Progenitor cell of endocrine pancreas (in vitro differentiated cells): Measurements from ENCODE around the gene KLB. TPM values are rescaled to one million over a fixed set of nuclear protein-coding genes. Genes with fewer than 3 reads are reported as not detected.
A peak's percentile ranks its signal among the peaks of the same experiment; 100 is the strongest.
"Not testable (repeated sequence)": the region's sequence is repeated elsewhere in the genome, so short reads cannot be mapped to it uniquely, and the experiment has no call there.

Experiments
- DNase-seq: peaks from one replicate; pipeline ENCODE4 v3.0.0; 2021; ENCODE audit warnings: low spot score; ENCODE audit not compliant: unreplicated experiment
- H3K27ac Mint-ChIP-seq: 2 replicates; pipeline ENCODE4 v1.8.0; 2021; ENCODE audit warnings: mild to moderate bottlenecking, moderate library complexity, mixed read lengths
- H3K27me3 Mint-ChIP-seq: 2 replicates; pipeline ENCODE4 v1.8.0; 2021; ENCODE audit warnings: mixed read lengths
- H3K36me3 Mint-ChIP-seq: 2 replicates; pipeline ENCODE4 v1.8.0; 2022; ENCODE audit warnings: mixed read lengths; ENCODE audit not compliant: insufficient read depth
- H3K4me1 Mint-ChIP-seq: 2 replicates; pipeline ENCODE4 v1.8.0; 2021; ENCODE audit warnings: low read depth, mixed read lengths
- H3K4me3 Mint-ChIP-seq: 2 replicates; pipeline ENCODE4 v1.8.0; 2021; ENCODE audit warnings: low read depth, mild to moderate bottlenecking, moderate library complexity, mixed read lengths
- H3K9me3 Mint-ChIP-seq: 2 replicates; pipeline ENCODE4 v1.8.0; 2021; ENCODE audit warnings: low read depth, mixed read lengths
- long read RNA-seq: library from polyadenylated mRNA; unstranded; transcript quantifications from one replicate; pipeline ENCODE4 v2.0.0, GENCODE V29; 2020
- total RNA-seq: library from RNA; stranded (reverse); gene quantifications from 2 replicates; pipeline ENCODE4 v1.2.1, GENCODE V29; 2021
- TF ChIP-seq, protein P1 (sequence below): fragments of 200-600 bp; sonication (generic); IDR thresholded peaks from one replicate; pipeline ENCODE4 v1.5.0; 2021; ENCODE audit warnings: antibody characterized with exemption, mild to moderate bottlenecking; ENCODE audit not compliant: unreplicated experiment

Gene KLB
- total RNA-seq, result 0.36 and 0.43 TPM in 2 replicates
- long read RNA-seq, full-length matches to known transcripts, result 2 of 5 reads
- long read RNA-seq, partial matches to known transcripts, result 0 of 5 reads
- long read RNA-seq, other reads (novel, unspliced or antisense), result 3 of 5 reads

DNA sequence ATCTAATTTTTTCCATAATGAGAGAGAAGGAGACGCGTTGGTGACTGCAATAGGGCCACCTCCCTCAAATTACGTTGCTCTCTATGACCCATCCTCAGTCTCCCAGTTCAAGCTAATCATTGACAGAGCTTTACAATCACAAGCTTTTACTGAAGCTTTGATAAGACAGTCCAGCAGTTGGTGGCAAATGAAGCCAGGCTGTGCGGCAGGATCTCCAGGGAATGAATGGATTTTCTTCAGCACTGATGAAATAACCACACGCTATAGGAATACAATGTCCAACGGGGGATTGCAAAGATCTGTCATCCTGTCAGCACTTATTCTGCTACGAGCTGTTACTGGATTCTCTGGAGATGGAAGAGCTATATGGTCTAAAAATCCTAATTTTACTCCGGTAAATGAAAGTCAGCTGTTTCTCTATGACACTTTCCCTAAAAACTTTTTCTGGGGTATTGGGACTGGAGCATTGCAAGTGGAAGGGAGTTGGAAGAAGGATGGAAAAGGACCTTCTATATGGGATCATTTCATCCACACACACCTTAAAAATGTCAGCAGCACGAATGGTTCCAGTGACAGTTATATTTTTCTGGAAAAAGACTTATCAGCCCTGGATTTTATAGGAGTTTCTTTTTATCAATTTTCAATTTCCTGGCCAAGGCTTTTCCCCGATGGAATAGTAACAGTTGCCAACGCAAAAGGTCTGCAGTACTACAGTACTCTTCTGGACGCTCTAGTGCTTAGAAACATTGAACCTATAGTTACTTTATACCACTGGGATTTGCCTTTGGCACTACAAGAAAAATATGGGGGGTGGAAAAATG, at the start of gene KLB:
Gene KLB (plus strand): TSS at position 168 of the 821 bp plus-strand sequence. CDS start 20 bp downstream, at position 188.
- H3K9me3 Mint-ChIP-seq, result no peaks in the 10 kb centered on the region
- H3K4me3 Mint-ChIP-seq, result peak within 1 kb of the TSS; percentile 5
- H3K36me3 Mint-ChIP-seq, result no peaks in the 10 kb centered on the region
- H3K27me3 Mint-ChIP-seq, result no peaks in the 10 kb centered on the region
- H3K4me1 Mint-ChIP-seq, result peaks cover 10% of the 10 kb centered on the region
- H3K27ac Mint-ChIP-seq, result peak within 1 kb of the TSS; percentile 19
- TF ChIP-seq, protein P1, sequence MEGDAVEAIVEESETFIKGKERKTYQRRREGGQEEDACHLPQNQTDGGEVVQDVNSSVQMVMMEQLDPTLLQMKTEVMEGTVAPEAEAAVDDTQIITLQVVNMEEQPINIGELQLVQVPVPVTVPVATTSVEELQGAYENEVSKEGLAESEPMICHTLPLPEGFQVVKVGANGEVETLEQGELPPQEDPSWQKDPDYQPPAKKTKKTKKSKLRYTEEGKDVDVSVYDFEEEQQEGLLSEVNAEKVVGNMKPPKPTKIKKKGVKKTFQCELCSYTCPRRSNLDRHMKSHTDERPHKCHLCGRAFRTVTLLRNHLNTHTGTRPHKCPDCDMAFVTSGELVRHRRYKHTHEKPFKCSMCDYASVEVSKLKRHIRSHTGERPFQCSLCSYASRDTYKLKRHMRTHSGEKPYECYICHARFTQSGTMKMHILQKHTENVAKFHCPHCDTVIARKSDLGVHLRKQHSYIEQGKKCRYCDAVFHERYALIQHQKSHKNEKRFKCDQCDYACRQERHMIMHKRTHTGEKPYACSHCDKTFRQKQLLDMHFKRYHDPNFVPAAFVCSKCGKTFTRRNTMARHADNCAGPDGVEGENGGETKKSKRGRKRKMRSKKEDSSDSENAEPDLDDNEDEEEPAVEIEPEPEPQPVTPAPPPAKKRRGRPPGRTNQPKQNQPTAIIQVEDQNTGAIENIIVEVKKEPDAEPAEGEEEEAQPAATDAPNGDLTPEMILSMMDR, result no peak
- no peak for DNase-seq

DNA sequence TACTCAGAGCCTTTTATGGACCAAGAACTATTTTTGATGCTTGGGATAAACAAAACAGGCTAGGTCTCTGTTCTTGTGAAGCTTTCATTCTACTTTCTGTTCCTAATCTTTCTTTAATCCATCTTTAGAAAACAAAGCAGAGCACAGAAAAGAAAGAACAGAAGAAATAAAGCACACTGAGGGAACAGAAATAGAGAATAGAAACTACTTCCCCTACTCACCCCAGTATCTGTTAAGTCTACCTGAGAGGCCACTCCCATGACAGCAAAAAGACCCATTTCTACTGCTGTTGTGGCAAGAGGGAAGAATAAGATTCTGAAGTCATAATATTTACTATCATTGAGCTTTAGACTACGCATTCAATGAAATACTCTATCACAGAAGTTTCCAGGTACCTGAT, 49.7 kb upstream of the KLB start:
- Mint-ChIP-seq H3K9me3 (no peaks in the 10 kb centered on the region), H3K27ac (no peak overlapping the region)

DNA sequence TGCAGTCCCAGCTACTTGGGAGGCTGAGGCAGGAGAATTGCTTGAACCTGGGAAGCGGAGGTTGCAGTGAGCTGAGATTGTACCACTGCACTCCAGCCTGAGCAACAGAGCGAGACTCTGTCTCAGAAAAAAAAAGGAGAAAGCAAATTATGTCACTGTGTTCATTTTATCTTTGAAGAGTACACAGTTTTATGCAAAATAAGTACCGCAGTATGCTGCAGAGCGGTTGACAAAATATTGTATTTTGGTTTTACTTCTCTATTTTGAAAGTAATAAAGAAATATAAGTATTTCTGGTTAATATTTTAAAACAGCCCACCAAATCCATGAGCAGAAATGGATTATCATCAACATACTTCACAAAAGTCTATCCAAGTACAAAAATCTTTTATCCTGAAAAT, 46.1 kb upstream of the KLB start:
- DNase-seq, H3K9me3 Mint-ChIP-seq, H3K4me3 Mint-ChIP-seq, H3K27me3 Mint-ChIP-seq, H3K36me3 Mint-ChIP-seq, H3K27ac Mint-ChIP-seq: not testable (repeated sequence)
- H3K4me1 Mint-ChIP-seq, result peaks cover 12% of the 10 kb centered on the region

More for the DNA sequence above, 49.7 kb upstream of the KLB start:
- Mint-ChIP-seq H3K4me3 (no peak overlapping the region), H3K4me1 (peaks cover 13% of the 10 kb centered on the region), H3K36me3 (peaks cover 3% of the 10 kb centered on the region), H3K27me3 (no peaks in the 10 kb centered on the region)
- no peak for DNase-seq
- TF ChIP-seq, protein P1, result no peak

DNA sequence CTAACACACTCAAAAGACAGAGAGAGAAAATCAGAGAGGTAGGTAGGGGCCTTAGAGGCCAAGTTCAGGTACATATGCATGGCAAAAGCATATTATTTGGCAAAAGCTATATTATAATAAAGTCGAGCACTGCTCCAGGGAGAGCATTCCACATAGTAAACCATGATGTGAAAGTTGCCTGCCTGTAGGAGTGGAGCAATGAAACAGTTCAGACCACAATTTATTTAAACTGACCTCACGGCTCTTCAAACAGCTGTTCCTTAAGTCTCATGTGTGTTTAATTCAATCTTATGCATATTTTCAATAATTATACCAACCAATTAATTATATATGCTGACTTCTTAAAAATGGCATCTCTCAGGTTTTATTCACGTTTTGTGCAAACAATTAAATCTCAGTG, 43.9 kb upstream of the KLB start:
- peaks cover 1% of the 10 kb centered on the region for H3K36me3 Mint-ChIP-seq
- no peak overlapping the region for H3K4me3 Mint-ChIP-seq
- H3K27ac Mint-ChIP-seq, result no peak overlapping the region
- DNase-seq, result no peak
- H3K27me3 Mint-ChIP-seq, result no peaks in the 10 kb centered on the region
- H3K9me3 Mint-ChIP-seq, result no peaks in the 10 kb centered on the region
- peaks cover 14% of the 10 kb centered on the region for H3K4me1 Mint-ChIP-seq
- TF ChIP-seq, protein P1, result no peak

DNA sequence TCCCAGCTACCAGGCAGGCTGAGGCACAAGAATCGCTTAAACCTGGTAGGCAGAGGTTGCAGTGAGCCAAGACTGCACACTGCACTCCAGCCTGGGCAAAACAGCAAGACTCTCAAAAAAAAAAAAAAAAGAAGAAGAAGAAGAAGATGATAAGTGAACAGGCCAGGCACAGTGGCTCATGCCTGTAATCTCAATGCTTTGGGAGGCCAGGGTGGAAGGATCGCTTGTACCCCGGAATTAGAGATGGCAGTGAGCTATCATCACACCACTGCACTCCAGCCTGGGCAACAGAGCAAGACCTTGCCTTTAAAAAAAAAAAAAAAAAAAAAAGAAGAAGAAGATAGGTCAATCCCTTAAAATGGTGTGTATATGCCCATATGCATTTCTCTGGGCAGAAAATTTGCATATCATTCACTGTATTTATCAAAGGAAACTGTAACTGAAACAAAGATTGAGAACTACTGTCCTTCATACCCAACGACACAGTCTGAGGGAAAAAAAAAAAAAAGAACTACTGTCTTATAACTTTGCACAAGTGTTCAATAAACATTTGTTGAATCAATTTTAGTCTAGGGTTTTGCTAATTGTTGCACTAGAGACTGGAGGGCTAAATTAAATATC, 42.8 kb upstream of the KLB start:
- Mint-ChIP-seq H3K27me3 (peaks cover 4% of the 10 kb centered on the region), H3K36me3 (peaks cover 1% of the 10 kb centered on the region), H3K27ac (no peak overlapping the region), H3K9me3 (peaks cover 3% of the 10 kb centered on the region), H3K4me1 (peaks cover 14% of the 10 kb centered on the region), H3K4me3 (peak overlapping the region; percentile 51)
- DNase-seq, result no peak
- TF ChIP-seq, protein P1, result no peak
